ENCODE measurements around the gene TMED10. TPM values are rescaled to one million over a fixed set of nuclear protein-coding genes. Genes with fewer than 3 reads are reported as not detected.

Gene TMED10
- total and polyA plus RNA-seq, 2 of the 13 experiments (the other 11 are each of a cell fraction or from before 2014, with no cell fraction given) = 311 to 377 TPM

DNA sequence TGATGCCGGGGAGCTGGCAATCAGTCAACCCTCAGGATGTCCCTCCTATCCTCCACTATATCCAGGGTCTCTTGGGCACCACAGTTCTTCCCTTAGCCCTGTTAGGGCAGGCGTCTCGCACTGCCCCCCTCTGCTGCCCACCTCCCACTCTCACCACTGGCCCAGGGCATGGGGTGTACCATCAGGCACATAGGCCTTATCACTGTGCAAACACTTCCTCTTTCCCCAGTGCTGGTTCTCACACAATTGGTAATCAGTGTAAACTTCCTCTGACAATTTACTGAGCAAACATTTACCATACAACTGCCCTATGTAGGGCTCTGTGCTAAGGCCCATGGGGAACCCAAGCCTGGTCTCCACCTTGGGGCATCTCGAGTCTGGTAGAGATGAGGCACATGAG lies 20.1 kb upstream of the TMED10 start (continued):
- TF ChIP-seq, protein P1, sequence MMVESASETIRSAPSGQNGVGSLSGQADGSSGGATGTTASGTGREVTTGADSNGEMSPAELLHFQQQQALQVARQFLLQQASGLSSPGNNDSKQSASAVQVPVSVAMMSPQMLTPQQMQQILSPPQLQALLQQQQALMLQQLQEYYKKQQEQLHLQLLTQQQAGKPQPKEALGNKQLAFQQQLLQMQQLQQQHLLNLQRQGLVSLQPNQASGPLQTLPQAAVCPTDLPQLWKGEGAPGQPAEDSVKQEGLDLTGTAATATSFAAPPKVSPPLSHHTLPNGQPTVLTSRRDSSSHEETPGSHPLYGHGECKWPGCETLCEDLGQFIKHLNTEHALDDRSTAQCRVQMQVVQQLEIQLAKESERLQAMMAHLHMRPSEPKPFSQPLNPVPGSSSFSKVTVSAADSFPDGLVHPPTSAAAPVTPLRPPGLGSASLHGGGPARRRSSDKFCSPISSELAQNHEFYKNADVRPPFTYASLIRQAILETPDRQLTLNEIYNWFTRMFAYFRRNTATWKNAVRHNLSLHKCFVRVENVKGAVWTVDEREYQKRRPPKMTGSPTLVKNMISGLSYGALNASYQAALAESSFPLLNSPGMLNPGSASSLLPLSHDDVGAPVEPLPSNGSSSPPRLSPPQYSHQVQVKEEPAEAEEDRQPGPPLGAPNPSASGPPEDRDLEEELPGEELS (CRISPR knock-in tag; IDR thresholded peaks at IDR 0.05) = peak; percentile 96
- TF ChIP-seq, protein P2, sequence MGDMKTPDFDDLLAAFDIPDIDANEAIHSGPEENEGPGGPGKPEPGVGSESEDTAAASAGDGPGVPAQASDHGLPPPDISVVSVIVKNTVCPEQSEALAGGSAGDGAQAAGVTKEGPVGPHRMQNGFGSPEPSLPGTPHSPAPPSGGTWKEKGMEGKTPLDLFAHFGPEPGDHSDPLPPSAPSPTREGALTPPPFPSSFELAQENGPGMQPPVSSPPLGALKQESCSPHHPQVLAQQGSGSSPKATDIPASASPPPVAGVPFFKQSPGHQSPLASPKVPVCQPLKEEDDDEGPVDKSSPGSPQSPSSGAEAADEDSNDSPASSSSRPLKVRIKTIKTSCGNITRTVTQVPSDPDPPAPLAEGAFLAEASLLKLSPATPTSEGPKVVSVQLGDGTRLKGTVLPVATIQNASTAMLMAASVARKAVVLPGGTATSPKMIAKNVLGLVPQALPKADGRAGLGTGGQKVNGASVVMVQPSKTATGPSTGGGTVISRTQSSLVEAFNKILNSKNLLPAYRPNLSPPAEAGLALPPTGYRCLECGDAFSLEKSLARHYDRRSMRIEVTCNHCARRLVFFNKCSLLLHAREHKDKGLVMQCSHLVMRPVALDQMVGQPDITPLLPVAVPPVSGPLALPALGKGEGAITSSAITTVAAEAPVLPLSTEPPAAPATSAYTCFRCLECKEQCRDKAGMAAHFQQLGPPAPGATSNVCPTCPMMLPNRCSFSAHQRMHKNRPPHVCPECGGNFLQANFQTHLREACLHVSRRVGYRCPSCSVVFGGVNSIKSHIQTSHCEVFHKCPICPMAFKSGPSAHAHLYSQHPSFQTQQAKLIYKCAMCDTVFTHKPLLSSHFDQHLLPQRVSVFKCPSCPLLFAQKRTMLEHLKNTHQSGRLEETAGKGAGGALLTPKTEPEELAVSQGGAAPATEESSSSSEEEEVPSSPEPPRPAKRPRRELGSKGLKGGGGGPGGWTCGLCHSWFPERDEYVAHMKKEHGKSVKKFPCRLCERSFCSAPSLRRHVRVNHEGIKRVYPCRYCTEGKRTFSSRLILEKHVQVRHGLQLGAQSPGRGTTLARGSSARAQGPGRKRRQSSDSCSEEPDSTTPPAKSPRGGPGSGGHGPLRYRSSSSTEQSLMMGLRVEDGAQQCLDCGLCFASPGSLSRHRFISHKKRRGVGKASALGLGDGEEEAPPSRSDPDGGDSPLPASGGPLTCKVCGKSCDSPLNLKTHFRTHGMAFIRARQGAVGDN (CRISPR knock-in tag; IDR thresholded peaks at IDR 0.05) = peak; percentile 56
- TF ChIP-seq SMYD3 (CRISPR knock-in tag; IDR thresholded peaks at IDR 0.05) (peak; percentile 67; the same call in 1 of the 2 replicates), ZNF382 (CRISPR knock-in tag; IDR thresholded peaks at IDR 0.05; ENCODE audit: borderline replicate concordance) (no peak), MAZ (IDR thresholded peaks at IDR 0.05; ENCODE audit: borderline replicate concordance, low read depth, low read length) (no peak), MAZ (CRISPR knock-in tag; IDR thresholded peaks at IDR 0.05; ENCODE audit: low read depth) (peak; percentile 48; the same call in 1 of the 2 replicates), ZMYM4 (CRISPR knock-in tag; IDR thresholded peaks at IDR 0.05) (0 out of 2 replicates have a peak, but pooled peaks have one; percentile 36), GZF1 (CRISPR knock-in tag; IDR thresholded peaks at IDR 0.05) (no peak), ELF1 (CRISPR knock-in tag; IDR thresholded peaks at IDR 0.05) (peak; percentile 54; the same call in 1 of the 2 replicates), IRX3 (CRISPR knock-in tag; IDR thresholded peaks at IDR 0.05; ENCODE audit: borderline replicate concordance, low read depth) (0 out of 2 replicates have a peak, but pooled peaks have one; percentile 30), ARNTL (CRISPR knock-in tag; IDR thresholded peaks at IDR 0.05) (peak; percentile 21; the same call in 1 of the 2 replicates), MYC (CRISPR knock-in tag; IDR thresholded peaks at IDR 0.05; ENCODE audit: borderline replicate concordance) (0 out of 2 replicates have a peak, but pooled peaks have one; percentile 50), ZC3H4 (CRISPR knock-in tag; IDR thresholded peaks at IDR 0.05; ENCODE audit: borderline replicate concordance) (no peak), ZFYVE20 (CRISPR knock-in tag; IDR thresholded peaks at IDR 0.05; ENCODE audit: borderline replicate concordance, low read depth) (no peak), ZNF644 (CRISPR knock-in tag; IDR thresholded peaks at IDR 0.05; ENCODE audit: low read depth) (peak; percentile 54), NR2F6 (IDR thresholded peaks at IDR 0.05) (peak; percentile 88), NR2F6 (CRISPR knock-in tag; IDR thresholded peaks at IDR 0.05) (peak; percentile 91), GATA4 (IDR thresholded peaks at IDR 0.05; ENCODE audit: borderline replicate concordance, low read depth) (peak; percentile 99)
- TF ChIP-seq, protein P3, sequence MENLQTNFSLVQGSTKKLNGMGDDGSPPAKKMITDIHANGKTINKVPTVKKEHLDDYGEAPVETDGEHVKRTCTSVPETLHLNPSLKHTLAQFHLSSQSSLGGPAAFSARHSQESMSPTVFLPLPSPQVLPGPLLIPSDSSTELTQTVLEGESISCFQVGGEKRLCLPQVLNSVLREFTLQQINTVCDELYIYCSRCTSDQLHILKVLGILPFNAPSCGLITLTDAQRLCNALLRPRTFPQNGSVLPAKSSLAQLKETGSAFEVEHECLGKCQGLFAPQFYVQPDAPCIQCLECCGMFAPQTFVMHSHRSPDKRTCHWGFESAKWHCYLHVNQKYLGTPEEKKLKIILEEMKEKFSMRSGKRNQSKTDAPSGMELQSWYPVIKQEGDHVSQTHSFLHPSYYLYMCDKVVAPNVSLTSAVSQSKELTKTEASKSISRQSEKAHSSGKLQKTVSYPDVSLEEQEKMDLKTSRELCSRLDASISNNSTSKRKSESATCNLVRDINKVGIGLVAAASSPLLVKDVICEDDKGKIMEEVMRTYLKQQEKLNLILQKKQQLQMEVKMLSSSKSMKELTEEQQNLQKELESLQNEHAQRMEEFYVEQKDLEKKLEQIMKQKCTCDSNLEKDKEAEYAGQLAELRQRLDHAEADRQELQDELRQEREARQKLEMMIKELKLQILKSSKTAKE (CRISPR knock-in tag; IDR thresholded peaks at IDR 0.05; ENCODE audit: borderline replicate concordance) = peak; percentile 92
- TF ChIP-seq, protein P4, sequence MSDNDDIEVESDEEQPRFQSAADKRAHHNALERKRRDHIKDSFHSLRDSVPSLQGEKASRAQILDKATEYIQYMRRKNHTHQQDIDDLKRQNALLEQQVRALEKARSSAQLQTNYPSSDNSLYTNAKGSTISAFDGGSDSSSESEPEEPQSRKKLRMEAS (IDR thresholded peaks at IDR 0.05) = peak; percentile 44; the same call in 1 of the 2 replicates
- TF ChIP-seq, protein P5, sequence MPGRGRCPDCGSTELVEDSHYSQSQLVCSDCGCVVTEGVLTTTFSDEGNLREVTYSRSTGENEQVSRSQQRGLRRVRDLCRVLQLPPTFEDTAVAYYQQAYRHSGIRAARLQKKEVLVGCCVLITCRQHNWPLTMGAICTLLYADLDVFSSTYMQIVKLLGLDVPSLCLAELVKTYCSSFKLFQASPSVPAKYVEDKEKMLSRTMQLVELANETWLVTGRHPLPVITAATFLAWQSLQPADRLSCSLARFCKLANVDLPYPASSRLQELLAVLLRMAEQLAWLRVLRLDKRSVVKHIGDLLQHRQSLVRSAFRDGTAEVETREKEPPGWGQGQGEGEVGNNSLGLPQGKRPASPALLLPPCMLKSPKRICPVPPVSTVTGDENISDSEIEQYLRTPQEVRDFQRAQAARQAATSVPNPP (CRISPR knock-in tag; IDR thresholded peaks at IDR 0.05) = 0 out of 2 replicates have a peak, but pooled peaks have one; percentile 25
